ENCODE measurements around the gene SRP68. TPM values are rescaled to one million over a fixed set of nuclear protein-coding genes. Genes with fewer than 3 reads are reported as not detected.
A peak's percentile ranks its signal among the peaks of the same experiment; 100 is the strongest.

SRP68 gene
- total RNA-seq, 1 experiment from 2014 or later, result 90.7 TPM

DNA sequence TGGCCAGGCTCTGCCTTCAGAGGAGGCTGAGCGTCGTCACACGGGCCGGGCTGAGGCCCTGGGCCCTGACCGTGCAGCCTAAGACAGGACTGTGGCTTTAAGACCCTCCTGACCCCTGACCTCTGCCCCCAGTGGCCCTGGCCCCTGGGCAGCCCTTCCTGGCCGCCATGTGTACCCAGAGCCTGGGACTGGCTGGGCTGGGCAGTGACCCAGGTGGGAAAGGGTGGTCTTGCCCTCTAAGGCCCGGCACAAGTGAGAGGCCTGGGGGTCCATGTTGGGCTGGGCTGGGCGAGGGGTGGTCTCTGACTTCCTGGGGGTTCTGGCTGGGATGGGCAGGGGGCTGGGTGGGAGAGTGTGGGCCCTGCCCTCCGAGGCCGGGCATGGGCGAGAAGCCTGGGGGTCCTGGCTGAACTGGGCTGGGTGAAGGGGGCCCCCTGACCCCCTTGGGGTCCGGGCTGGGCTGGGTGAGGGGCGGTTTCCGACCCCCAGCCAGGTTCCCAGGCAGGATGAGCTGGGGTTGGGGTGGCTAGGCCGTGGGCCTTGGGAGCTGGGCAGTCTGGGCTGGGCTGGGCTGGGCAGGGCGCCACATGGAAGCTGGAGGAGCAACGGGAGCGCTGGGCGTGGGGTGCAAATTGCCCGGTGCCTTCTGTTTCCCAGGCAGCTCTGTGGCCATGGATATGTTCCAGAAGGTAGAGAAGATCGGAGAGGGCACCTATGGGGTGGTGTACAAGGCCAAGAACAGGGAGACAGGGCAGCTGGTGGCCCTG is 71.4 kb downstream of the SRP68 start, which contains the start of gene CDK3:
TSS of gene CDK3 (plus strand) at position 101 of the 767 bp plus-strand sequence. CDS start at position 672, 571 bp downstream.
- Mint-ChIP-seq H3K9me3 (no peaks in the 10 kb centered on the region), H3K4me3 (no peak within 1 kb of the TSS), H3K36me3 (no peaks in the 10 kb centered on the region), H3K4me1 (peaks cover 14% of the 10 kb centered on the region), H3K27me3 (ENCODE audit: low read depth) (no peaks in the 10 kb centered on the region), H3K27ac (peak within 1 kb of the TSS; percentile 68; the same call in 1 of the 2 replicates)
- peak; percentile 4; the same call in 1 of the 2 replicates for ATAC-seq
- ChIA-PET POLR2A (no interaction called here), CTCF (interaction anchor here (0.5 to 6.0 kb wide), 52 partner anchors 10 to 397 kb away, joined by 3 to 112 read pairs (median 5); partner anchors contain the start of genes ACOX1, FBF1, GALR2 and MRPL38)
- TF ChIP-seq, protein P1, sequence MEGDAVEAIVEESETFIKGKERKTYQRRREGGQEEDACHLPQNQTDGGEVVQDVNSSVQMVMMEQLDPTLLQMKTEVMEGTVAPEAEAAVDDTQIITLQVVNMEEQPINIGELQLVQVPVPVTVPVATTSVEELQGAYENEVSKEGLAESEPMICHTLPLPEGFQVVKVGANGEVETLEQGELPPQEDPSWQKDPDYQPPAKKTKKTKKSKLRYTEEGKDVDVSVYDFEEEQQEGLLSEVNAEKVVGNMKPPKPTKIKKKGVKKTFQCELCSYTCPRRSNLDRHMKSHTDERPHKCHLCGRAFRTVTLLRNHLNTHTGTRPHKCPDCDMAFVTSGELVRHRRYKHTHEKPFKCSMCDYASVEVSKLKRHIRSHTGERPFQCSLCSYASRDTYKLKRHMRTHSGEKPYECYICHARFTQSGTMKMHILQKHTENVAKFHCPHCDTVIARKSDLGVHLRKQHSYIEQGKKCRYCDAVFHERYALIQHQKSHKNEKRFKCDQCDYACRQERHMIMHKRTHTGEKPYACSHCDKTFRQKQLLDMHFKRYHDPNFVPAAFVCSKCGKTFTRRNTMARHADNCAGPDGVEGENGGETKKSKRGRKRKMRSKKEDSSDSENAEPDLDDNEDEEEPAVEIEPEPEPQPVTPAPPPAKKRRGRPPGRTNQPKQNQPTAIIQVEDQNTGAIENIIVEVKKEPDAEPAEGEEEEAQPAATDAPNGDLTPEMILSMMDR (IDR thresholded peaks at IDR 0.05), result peak; percentile 6
- TF ChIP-seq, protein P2, sequence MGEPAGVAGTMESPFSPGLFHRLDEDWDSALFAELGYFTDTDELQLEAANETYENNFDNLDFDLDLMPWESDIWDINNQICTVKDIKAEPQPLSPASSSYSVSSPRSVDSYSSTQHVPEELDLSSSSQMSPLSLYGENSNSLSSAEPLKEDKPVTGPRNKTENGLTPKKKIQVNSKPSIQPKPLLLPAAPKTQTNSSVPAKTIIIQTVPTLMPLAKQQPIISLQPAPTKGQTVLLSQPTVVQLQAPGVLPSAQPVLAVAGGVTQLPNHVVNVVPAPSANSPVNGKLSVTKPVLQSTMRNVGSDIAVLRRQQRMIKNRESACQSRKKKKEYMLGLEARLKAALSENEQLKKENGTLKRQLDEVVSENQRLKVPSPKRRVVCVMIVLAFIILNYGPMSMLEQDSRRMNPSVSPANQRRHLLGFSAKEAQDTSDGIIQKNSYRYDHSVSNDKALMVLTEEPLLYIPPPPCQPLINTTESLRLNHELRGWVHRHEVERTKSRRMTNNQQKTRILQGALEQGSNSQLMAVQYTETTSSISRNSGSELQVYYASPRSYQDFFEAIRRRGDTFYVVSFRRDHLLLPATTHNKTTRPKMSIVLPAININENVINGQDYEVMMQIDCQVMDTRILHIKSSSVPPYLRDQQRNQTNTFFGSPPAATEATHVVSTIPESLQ (CRISPR knock-in tag; IDR thresholded peaks at IDR 0.05), result no peak
- DNase-seq (ENCODE audit: low spot score), result no peak

DNA sequence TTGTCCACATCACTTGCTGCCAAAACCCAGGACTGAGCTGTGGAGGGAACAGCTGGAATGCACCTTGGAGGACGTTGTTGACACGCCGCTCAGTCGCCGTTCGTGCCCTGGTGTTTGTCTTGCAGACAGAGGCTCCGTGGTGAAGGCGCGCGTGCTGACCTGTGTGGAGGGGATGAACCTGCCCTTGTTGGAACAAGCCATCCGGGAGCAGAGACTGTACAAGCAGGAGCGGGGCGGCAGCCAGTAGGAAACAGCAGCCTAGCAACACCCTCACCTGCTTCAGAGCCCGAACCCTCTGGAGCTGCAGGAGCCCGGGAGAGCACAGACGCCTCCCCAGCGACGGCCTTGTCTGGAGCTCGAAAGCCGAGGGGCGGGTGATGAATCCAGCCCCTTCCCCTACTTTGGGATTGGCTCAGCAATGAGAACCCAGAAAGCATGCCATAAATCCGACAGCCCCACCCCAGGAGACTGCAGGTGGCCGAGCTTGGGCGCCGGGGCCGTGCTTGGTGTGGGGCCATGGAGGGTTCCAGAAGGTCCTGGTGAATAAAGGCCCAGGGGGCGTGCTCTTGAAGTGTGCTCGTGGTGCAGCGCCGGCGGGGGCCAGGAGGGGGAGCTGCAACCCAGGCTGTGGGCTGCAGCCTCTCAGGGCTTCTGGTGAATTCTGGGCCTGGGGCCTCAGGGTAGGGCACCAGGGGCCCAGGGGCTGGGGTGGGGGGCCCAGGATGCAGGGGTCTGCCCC is 72.1 kb downstream of the SRP68 start:
- peak; percentile 92 for ATAC-seq
- no peaks in the 10 kb centered on the region for H3K36me3 Mint-ChIP-seq
- ChIA-PET POLR2A (no interaction called here), CTCF (interaction anchor here (0.5 to 6.0 kb wide), 58 partner anchors 9 to 397 kb away, joined by 3 to 112 read pairs (median 4); partner anchors contain the start of genes ACOX1, FBF1, GALR2 and MRPL38)
- DNase-seq (ENCODE audit: low spot score), result peak; percentile 90
- no peaks in the 10 kb centered on the region for H3K27me3 Mint-ChIP-seq (ENCODE audit: low read depth)
- H3K4me3 Mint-ChIP-seq, result no peak overlapping the region
- no peak overlapping the region; the same call in 1 of the 2 replicates for H3K27ac Mint-ChIP-seq
- no peaks in the 10 kb centered on the region for H3K9me3 Mint-ChIP-seq
- peaks cover 14% of the 10 kb centered on the region for H3K4me1 Mint-ChIP-seq
- TF ChIP-seq, protein P3, sequence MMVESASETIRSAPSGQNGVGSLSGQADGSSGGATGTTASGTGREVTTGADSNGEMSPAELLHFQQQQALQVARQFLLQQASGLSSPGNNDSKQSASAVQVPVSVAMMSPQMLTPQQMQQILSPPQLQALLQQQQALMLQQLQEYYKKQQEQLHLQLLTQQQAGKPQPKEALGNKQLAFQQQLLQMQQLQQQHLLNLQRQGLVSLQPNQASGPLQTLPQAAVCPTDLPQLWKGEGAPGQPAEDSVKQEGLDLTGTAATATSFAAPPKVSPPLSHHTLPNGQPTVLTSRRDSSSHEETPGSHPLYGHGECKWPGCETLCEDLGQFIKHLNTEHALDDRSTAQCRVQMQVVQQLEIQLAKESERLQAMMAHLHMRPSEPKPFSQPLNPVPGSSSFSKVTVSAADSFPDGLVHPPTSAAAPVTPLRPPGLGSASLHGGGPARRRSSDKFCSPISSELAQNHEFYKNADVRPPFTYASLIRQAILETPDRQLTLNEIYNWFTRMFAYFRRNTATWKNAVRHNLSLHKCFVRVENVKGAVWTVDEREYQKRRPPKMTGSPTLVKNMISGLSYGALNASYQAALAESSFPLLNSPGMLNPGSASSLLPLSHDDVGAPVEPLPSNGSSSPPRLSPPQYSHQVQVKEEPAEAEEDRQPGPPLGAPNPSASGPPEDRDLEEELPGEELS (CRISPR knock-in tag; IDR thresholded peaks at IDR 0.05), result peak; percentile 35; the same call in 1 of the 2 replicates
- TF ChIP-seq ZNF219 (CRISPR knock-in tag; IDR thresholded peaks at IDR 0.05; ENCODE audit: borderline replicate concordance), result no peak
- TF ChIP-seq SMAD3 (CRISPR knock-in tag; IDR thresholded peaks at IDR 0.05; ENCODE audit: borderline replicate concordance), result no peak
- no peak for TF ChIP-seq FOXK1 (CRISPR knock-in tag; IDR thresholded peaks at IDR 0.05)
- TF ChIP-seq, protein P4, sequence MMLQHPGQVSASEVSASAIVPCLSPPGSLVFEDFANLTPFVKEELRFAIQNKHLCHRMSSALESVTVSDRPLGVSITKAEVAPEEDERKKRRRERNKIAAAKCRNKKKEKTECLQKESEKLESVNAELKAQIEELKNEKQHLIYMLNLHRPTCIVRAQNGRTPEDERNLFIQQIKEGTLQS (CRISPR knock-in tag; conservative IDR thresholded peaks at IDR 0.05), result no peak
- TF ChIP-seq, protein P1 (IDR thresholded peaks at IDR 0.05), result peak; percentile 81
- TF ChIP-seq TEAD1 (CRISPR knock-in tag; IDR thresholded peaks at IDR 0.05), result no peak
- TF ChIP-seq, protein P5, sequence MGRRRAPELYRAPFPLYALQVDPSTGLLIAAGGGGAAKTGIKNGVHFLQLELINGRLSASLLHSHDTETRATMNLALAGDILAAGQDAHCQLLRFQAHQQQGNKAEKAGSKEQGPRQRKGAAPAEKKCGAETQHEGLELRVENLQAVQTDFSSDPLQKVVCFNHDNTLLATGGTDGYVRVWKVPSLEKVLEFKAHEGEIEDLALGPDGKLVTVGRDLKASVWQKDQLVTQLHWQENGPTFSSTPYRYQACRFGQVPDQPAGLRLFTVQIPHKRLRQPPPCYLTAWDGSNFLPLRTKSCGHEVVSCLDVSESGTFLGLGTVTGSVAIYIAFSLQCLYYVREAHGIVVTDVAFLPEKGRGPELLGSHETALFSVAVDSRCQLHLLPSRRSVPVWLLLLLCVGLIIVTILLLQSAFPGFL (CRISPR knock-in tag; IDR thresholded peaks at IDR 0.05; ENCODE audit: borderline replicate concordance), result no peak
- TF ChIP-seq SP1 (CRISPR knock-in tag; conservative IDR thresholded peaks at IDR 0.05), result no peak
- no peak for TF ChIP-seq KAT7 (CRISPR knock-in tag; IDR thresholded peaks at IDR 0.05; ENCODE audit: borderline replicate concordance)
- TF ChIP-seq, protein P6, sequence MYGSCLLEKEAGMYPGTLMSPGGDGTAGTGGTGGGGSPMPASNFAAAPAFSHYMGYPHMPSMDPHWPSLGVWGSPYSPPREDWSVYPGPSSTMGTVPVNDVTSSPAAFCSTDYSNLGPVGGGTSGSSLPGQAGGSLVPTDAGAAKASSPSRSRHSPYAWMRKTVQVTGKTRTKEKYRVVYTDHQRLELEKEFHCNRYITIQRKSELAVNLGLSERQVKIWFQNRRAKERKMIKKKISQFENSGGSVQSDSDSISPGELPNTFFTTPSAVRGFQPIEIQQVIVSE (CRISPR knock-in tag; IDR thresholded peaks at IDR 0.05; ENCODE audit: borderline replicate concordance), result no peak
- TF ChIP-seq, protein P7, sequence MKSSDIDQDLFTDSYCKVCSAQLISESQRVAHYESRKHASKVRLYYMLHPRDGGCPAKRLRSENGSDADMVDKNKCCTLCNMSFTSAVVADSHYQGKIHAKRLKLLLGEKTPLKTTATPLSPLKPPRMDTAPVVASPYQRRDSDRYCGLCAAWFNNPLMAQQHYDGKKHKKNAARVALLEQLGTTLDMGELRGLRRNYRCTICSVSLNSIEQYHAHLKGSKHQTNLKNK (CRISPR knock-in tag; IDR thresholded peaks at IDR 0.05), result no peak
- TF ChIP-seq, protein P8, sequence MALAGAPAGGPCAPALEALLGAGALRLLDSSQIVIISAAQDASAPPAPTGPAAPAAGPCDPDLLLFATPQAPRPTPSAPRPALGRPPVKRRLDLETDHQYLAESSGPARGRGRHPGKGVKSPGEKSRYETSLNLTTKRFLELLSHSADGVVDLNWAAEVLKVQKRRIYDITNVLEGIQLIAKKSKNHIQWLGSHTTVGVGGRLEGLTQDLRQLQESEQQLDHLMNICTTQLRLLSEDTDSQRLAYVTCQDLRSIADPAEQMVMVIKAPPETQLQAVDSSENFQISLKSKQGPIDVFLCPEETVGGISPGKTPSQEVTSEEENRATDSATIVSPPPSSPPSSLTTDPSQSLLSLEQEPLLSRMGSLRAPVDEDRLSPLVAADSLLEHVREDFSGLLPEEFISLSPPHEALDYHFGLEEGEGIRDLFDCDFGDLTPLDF (CRISPR knock-in tag; IDR thresholded peaks at IDR 0.05), result no peak
- no peak for TF ChIP-seq PRRX2 (CRISPR knock-in tag; IDR thresholded peaks at IDR 0.05)
- TF ChIP-seq, protein P9, sequence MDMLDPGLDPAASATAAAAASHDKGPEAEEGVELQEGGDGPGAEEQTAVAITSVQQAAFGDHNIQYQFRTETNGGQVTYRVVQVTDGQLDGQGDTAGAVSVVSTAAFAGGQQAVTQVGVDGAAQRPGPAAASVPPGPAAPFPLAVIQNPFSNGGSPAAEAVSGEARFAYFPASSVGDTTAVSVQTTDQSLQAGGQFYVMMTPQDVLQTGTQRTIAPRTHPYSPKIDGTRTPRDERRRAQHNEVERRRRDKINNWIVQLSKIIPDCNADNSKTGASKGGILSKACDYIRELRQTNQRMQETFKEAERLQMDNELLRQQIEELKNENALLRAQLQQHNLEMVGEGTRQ (CRISPR knock-in tag; IDR thresholded peaks at IDR 0.05), result no peak
